Measurements from ENCODE around the gene PTPN2.

The PTPN2 gene

GRCh38 chr18:12839526-12840196 lies 44.4 kb downstream of the PTPN2 start:
- peak overlapping the region in 20 of 21 experiments; percentile 2 to 89 (median 76) for H3K27ac ChIP-seq

GRCh38 chr18:12839057-12839525 lies 44.9 kb downstream of the PTPN2 start:
- Histone ChIP-seq H3K4me3 (no peak overlapping the region), H3K27ac (peak overlapping the region in 20 of 21 experiments; percentile 2 to 89 (median 76))

More at GRCh38 chr18:12839526-12840196, 44.4 kb downstream of the PTPN2 start:
- H3K4me3 ChIP-seq = no peak overlapping the region

GRCh38 chr18:12838178-12838634 lies 45.8 kb downstream of the PTPN2 start:
- peak overlapping the region in 20 of 21 experiments; percentile 37 to 89 (median 76) for H3K27ac ChIP-seq
- H3K4me3 ChIP-seq = no peak overlapping the region

GRCh38 chr18:12837747-12838146 lies 46.3 kb downstream of the PTPN2 start:
- H3K27ac ChIP-seq = peak overlapping the region in 18 of 21 experiments; percentile 37 to 89 (median 76)
- no peak overlapping the region for H3K4me3 ChIP-seq

- Histone ChIP-seq H3K27ac (peak overlapping the region in 4 of 21 experiments; percentile 77 to 89 (median 82)), H3K4me3 (no peak overlapping the region)
These were observed 47.5 kb downstream of the PTPN2 start for GRCh38 chr18:12836551-12836950.

GRCh38 chr18:12828116-12829051 lies 55.7 kb downstream of the PTPN2 start:
- no peak overlapping the region for H3K27ac ChIP-seq
- no peak overlapping the region for H3K4me3 ChIP-seq

GRCh38 chr18:12827588-12827987 lies 56.4 kb downstream of the PTPN2 start:
- no peak overlapping the region for H3K4me3 ChIP-seq
- H3K27ac ChIP-seq = no peak overlapping the region

GRCh38 chr18:12825230-12825629 lies 58.8 kb downstream of the PTPN2 start:
- H3K4me3 ChIP-seq = no peak overlapping the region
- H3K27ac ChIP-seq = no peak overlapping the region

- Histone ChIP-seq H3K27ac (no peak overlapping the region), H3K4me3 (no peak overlapping the region)
These were observed 60.1 kb downstream of the PTPN2 start for GRCh38 chr18:12823892-12824291.

- Histone ChIP-seq H3K4me3 (no peak overlapping the region), H3K27ac (no peak overlapping the region)
These were observed 62.6 kb downstream of the PTPN2 start for GRCh38 chr18:12821408-12821807.

GRCh38 chr18:12820506-12820905 lies 63.5 kb downstream of the PTPN2 start:
- H3K4me3 ChIP-seq = no peak overlapping the region
- peak overlapping the region in 1 of 21 experiments; percentile 67 for H3K27ac ChIP-seq

GRCh38 chr18:12819841-12820240 lies 64.2 kb downstream of the PTPN2 start:
- Histone ChIP-seq H3K4me3 (no peak overlapping the region), H3K27ac (peak overlapping the region in 2 of 21 experiments; percentile 11 to 67)

- Histone ChIP-seq H3K27ac (peak overlapping the region in 2 of 21 experiments; percentile 11 to 67), H3K4me3 (no peak overlapping the region)
These were observed 64.7 kb downstream of the PTPN2 start for GRCh38 chr18:12819322-12819721.

GRCh38 chr18:12818243-12818642 lies 65.8 kb downstream of the PTPN2 start:
- Histone ChIP-seq H3K27ac (no peak overlapping the region), H3K4me3 (no peak overlapping the region)

GRCh38 chr18:12816451-12816850 lies 67.6 kb downstream of the PTPN2 start:
- no peak overlapping the region for H3K27ac ChIP-seq

GRCh38 chr18:12811191-12811950 lies 72.7 kb downstream of the PTPN2 start:
- Histone ChIP-seq H3K4me3 (no peak overlapping the region), H3K27ac (no peak overlapping the region)

More at GRCh38 chr18:12816451-12816850, 67.6 kb downstream of the PTPN2 start:
- H3K4me3 ChIP-seq = no peak overlapping the region

- Histone ChIP-seq H3K27ac (no peak overlapping the region), H3K4me3 (no peak overlapping the region)
These were observed 80.7 kb downstream of the PTPN2 start for GRCh38 chr18:12803069-12803936.

- Histone ChIP-seq H3K4me3 (no peak overlapping the region), H3K27ac (no peak overlapping the region)
These were observed 81.5 kb downstream of the PTPN2 start for GRCh38 chr18:12802538-12802937.

- Histone ChIP-seq H3K4me3 (no peak overlapping the region), H3K27ac (no peak overlapping the region)
These were observed 87.6 kb downstream of the PTPN2 start for GRCh38 chr18:12796448-12796847.
